Umbilical cord (tissue), 2 donors: ENCODE measurements around the gene ZNF599. TPM values are rescaled to one million over a fixed set of nuclear protein-coding genes. Genes with fewer than 3 reads are reported as not detected.
A peak's percentile ranks its signal among the peaks of the same experiment; 100 is the strongest.

Experiments used
- DNase-seq: peaks from one replicate; pipeline ENCODE4 v3.0.0-alpha.2; 2015; ENCODE audit warnings: low spot score
- total RNA-seq: library from RNA; depleted of rRNA; stranded (reverse); fragments of >200 nt; gene quantifications from one replicate; pipeline ENCODE4 v1.2.3, GENCODE V29; 2014; ENCODE audit warnings: low replicate concordance; ENCODE audit not compliant: insufficient read depth

Gene ZNF599
- total RNA-seq, 1 donor from 2014 or later = 7.2 TPM

- no peak for DNase-seq
Observed at GRCh38 chr19:34744896-34745690, 27.9 kb downstream of the ZNF599 start.

GRCh38 chr19:34734537-34735103, 38.4 kb downstream of the ZNF599 start:
- DNase-seq = no peak

- peak; percentile 96 for DNase-seq
Observed at GRCh38 chr19:34733746-34734536, 39.1 kb downstream of the ZNF599 start, which contains the start of gene ZNF181. TSS of gene ZNF181 (plus strand) at chr19:34734243. CDS start at chr19:34735038, 795 bp downstream.

GRCh38 chr19:34733266-34733745, 39.7 kb downstream of the ZNF599 start:
- DNase-seq = no peak

GRCh38 chr19:34732612-34733211, 40.3 kb downstream of the ZNF599 start:
- DNase-seq = no peak

- DNase-seq = no peak
Observed at GRCh38 chr19:34731964-34732363, 41.1 kb downstream of the ZNF599 start.

- DNase-seq = no peak
Observed at GRCh38 chr19:34731019-34731829, 41.8 kb downstream of the ZNF599 start.

- DNase-seq = no peak
Observed at GRCh38 chr19:34725400-34725799, 47.6 kb downstream of the ZNF599 start.

GRCh38 chr19:34722353-34722752, 50.7 kb downstream of the ZNF599 start:
- DNase-seq = no peak

- no peak for DNase-seq
Observed at GRCh38 chr19:34715357-34715756, 57.7 kb downstream of the ZNF599 start.

- no peak for DNase-seq
Observed at GRCh38 chr19:34713262-34713637, 59.8 kb downstream of the ZNF599 start.

- peak; percentile 28 for DNase-seq
Observed at GRCh38 chr19:34712395-34713261, 60.4 kb downstream of the ZNF599 start.

GRCh38 chr19:34711890-34712289, 61.1 kb downstream of the ZNF599 start:
- no peak for DNase-seq

Other genes starting within 250 kb of the ZNF599 start
- not detected for gene SCGB2B2, start 96.1 kb downstream of the ZNF599 start, total RNA-seq
- gene ZNF302, start 95.5 kb downstream of the ZNF599 start, total RNA-seq = 24.1 TPM
- 53.9 TPM for gene ZNF181, start 39.0 kb downstream of the ZNF599 start, total RNA-seq
- 5.5 TPM for gene ZNF30, start 153.7 kb upstream of the ZNF599 start, total RNA-seq
- 6.3 TPM for gene ZNF792, start 191.0 kb upstream of the ZNF599 start, total RNA-seq
- 50.3 TPM for gene GRAMD1A, start 227.1 kb upstream of the ZNF599 start, total RNA-seq